Measurements from ENCODE around the gene CKAP2L. TPM values are rescaled to one million over a fixed set of nuclear protein-coding genes. Genes with fewer than 3 reads are reported as not detected.
A peak's percentile ranks its signal among the peaks of the same experiment; 100 is the strongest.

The CKAP2L gene
- total and polyA plus RNA-seq, 9 of the 15 experiments (the other 6 are each of a cell fraction or from before 2014, with no cell fraction given) = 10.4 to 21.9 (median 14.2) TPM

GRCh38 chr2:112726487-112727190, 37.8 kb downstream of the CKAP2L start (continued):
- no peak for TF ChIP-seq E4F1 (CRISPR knock-in tag; IDR thresholded peaks at IDR 0.05; ENCODE audit: borderline replicate concordance)
- no peak for TF ChIP-seq PHB2 (IDR thresholded peaks at IDR 0.05; ENCODE audit: low read depth)
- no peak for TF ChIP-seq CHD1 (IDR thresholded peaks at IDR 0.05; ENCODE audit: low read length)
- peak; percentile 35; the same call in 1 of the 2 replicates for TF ChIP-seq ESRRA (IDR thresholded peaks at IDR 0.05; ENCODE audit: borderline replicate concordance, low read depth)
- TF ChIP-seq RHOXF2B (CRISPR knock-in tag; conservative IDR thresholded peaks at IDR 0.05) = no peak
- no peak for TF ChIP-seq GTF3C2 (IDR thresholded peaks at IDR 0.05; ENCODE audit: borderline replicate concordance, extremely low read depth, insufficient read length)
- TF ChIP-seq CREB1 (IDR thresholded peaks at IDR 0.05) = no peak
- TF ChIP-seq CREB1 (CRISPR knock-in tag; IDR thresholded peaks at IDR 0.05) = 0 out of 2 replicates have a peak, but pooled peaks have one; percentile 39
- TF ChIP-seq TCFL5 (CRISPR knock-in tag; conservative IDR thresholded peaks at IDR 0.05) = no peak
- TF ChIP-seq IRF9 (tag; IDR thresholded peaks at IDR 0.05) = no peak
- no peak for TF ChIP-seq NFYB (IDR thresholded peaks at IDR 0.05; ENCODE audit: extremely low read depth, insufficient read length)
- no peak for TF ChIP-seq BDP1 (IDR thresholded peaks at IDR 0.05; ENCODE audit: insufficient read depth, insufficient read length)
- no peak for TF ChIP-seq BRD4 (IDR thresholded peaks at IDR 0.05)
- peak; percentile 38; the same call in 1 of the 2 replicates for TF ChIP-seq ETV5 (CRISPR knock-in tag; IDR thresholded peaks at IDR 0.05; ENCODE audit: low read depth)
- TF ChIP-seq LARP7 (IDR thresholded peaks at IDR 0.05) = no peak
- TF ChIP-seq NR2C2 (CRISPR knock-in tag; IDR thresholded peaks at IDR 0.05) = no peak
- 0 out of 2 replicates have a peak, but pooled peaks have one; percentile 31 for TF ChIP-seq NR2C2 (tag; IDR thresholded peaks at IDR 0.05)
- TF ChIP-seq HDAC1 (IDR thresholded peaks at IDR 0.05) = no peak
- no peak for TF ChIP-seq BRF2 (IDR thresholded peaks at IDR 0.05; ENCODE audit: borderline replicate concordance, insufficient read depth, insufficient read length)
